Tibial nerve (tissue), 4 donors: ENCODE results near the gene PTPRG.

Experiments used
- EP300 ChIP-seq, 2 donors: sonication (generic); formaldehyde crosslinking; IDR thresholded peaks; one replicate each; pipeline ENCODE4 v1.6.1; 2017; ENCODE audit warnings: antibody characterized with exemption in 2 of 2, mild to moderate bottlenecking in 1 of 2
- POLR2A ChIP-seq, 2 donors: fragments of 450-650 bp; IDR thresholded peaks; one replicate each; pipeline ENCODE4 v1.6.1; 2017; ENCODE audit warnings: antibody characterized with exemption in 2 of 2, mild to moderate bottlenecking in 2 of 2, moderate library complexity in 2 of 2
- TF ChIP-seq, protein P1 (sequence below), 5 experiments: fragments of 200-600 bp in 3 of 5; fragments of 450-650 bp in 2 of 5; sonication (generic) in 3 of 5; IDR thresholded peaks; one replicate each; pipeline ENCODE4 v1.5.1; 2016 to 2019; ENCODE audit warnings: antibody characterized with exemption in 5 of 5, mild to moderate bottlenecking in 3 of 5, moderate library complexity in 2 of 5

DNA sequence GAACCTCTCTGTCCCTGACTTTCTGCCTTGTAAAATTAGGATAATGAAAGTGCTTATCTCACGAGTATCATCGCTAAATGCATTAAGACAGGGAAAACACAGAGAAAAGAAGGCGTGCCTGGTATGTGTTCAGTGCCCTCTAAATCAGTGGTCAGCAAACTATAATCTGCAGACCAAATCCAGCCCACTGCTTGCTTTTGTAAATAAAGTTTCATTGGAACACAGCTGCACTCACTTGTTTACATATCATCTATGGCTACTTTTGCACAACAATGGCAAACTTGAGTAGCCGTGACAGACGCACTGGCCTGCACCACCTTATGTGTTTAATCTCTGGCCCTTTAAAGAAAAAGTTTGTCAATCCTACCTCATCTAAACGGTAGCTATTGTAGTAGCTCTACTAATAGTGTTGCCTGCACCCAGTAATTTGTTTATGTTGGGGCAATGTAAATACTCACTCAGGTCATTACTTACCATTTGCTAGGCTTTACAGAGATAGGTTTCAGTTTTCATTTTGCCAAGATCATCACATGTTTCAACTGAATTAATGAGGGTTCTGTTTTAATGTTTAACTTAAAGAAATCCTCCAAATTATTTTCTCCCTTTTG is 582.6 kb downstream of the PTPRG start:
- TF ChIP-seq, protein P1, sequence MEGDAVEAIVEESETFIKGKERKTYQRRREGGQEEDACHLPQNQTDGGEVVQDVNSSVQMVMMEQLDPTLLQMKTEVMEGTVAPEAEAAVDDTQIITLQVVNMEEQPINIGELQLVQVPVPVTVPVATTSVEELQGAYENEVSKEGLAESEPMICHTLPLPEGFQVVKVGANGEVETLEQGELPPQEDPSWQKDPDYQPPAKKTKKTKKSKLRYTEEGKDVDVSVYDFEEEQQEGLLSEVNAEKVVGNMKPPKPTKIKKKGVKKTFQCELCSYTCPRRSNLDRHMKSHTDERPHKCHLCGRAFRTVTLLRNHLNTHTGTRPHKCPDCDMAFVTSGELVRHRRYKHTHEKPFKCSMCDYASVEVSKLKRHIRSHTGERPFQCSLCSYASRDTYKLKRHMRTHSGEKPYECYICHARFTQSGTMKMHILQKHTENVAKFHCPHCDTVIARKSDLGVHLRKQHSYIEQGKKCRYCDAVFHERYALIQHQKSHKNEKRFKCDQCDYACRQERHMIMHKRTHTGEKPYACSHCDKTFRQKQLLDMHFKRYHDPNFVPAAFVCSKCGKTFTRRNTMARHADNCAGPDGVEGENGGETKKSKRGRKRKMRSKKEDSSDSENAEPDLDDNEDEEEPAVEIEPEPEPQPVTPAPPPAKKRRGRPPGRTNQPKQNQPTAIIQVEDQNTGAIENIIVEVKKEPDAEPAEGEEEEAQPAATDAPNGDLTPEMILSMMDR (IDR thresholded peaks at IDR 0.05) = no peak
- TF ChIP-seq POLR2A (IDR thresholded peaks at IDR 0.05) = no peak
- no peak for TF ChIP-seq EP300 (IDR thresholded peaks at IDR 0.05)
